ENCODE data around the gene VARS2.

Gene VARS2

GRCh38 chr6:30907758-30908591 lies 6.1 kb upstream of the VARS2 start, which contains the start of gene GTF2H4 (continued):
- peak; percentile 47; the same call in 1 of the 2 replicates for TF ChIP-seq ZNF449 (tag by site-specific recombination; IDR thresholded peaks at IDR 0.05)
- peak; percentile 97 for TF ChIP-seq ZFHX2 (tag by site-specific recombination; conservative IDR thresholded peaks at IDR 0.05)
- peak; percentile 99 for TF ChIP-seq ZNF561 (tag by site-specific recombination; IDR thresholded peaks at IDR 0.05; ENCODE audit: borderline replicate concordance)
- peak; percentile 94 for TF ChIP-seq ZNF341 (tag by site-specific recombination; IDR thresholded peaks at IDR 0.05; ENCODE audit: low read depth)
- peak; percentile 98 for TF ChIP-seq ZBTB48 (tag by site-specific recombination; IDR thresholded peaks at IDR 0.05)
- peak; percentile 66 for TF ChIP-seq ZBTB44 (tag by site-specific recombination; IDR thresholded peaks at IDR 0.05)
- TF ChIP-seq PRDM1 (tag by site-specific recombination; IDR thresholded peaks at IDR 0.05), result peak; percentile 98
- TF ChIP-seq ZNF610 (tag by site-specific recombination; IDR thresholded peaks at IDR 0.05; ENCODE audit: borderline replicate concordance), result peak; percentile 88
- no peak for TF ChIP-seq ZNF274 (IDR thresholded peaks at IDR 0.05; ENCODE audit: low read length)
- TF ChIP-seq ZNF274 (tag by site-specific recombination; IDR thresholded peaks at IDR 0.05; ENCODE audit: borderline replicate concordance), result no peak
- TF ChIP-seq ZNF37A (tag by site-specific recombination; IDR thresholded peaks at IDR 0.05), result no peak
- TF ChIP-seq ZNF488 (tag by site-specific recombination; IDR thresholded peaks at IDR 0.05), result no peak; the same call in none of the 2 replicates
- TF ChIP-seq GLIS2 (tag by site-specific recombination; IDR thresholded peaks at IDR 0.05), result peak; percentile 66
- TF ChIP-seq ZNF529 (tag by site-specific recombination; IDR thresholded peaks at IDR 0.05; ENCODE audit: insufficient replicate concordance), result no peak
- no peak for TF ChIP-seq ZSCAN16 (tag by site-specific recombination; IDR thresholded peaks at IDR 0.05)
- peak; percentile 96 for TF ChIP-seq ZSCAN30 (tag by site-specific recombination; IDR thresholded peaks at IDR 0.05)
- TF ChIP-seq ZNF549 (tag by site-specific recombination; IDR thresholded peaks at IDR 0.05), result no peak
- TF ChIP-seq ZNF48 (tag by site-specific recombination; IDR thresholded peaks at IDR 0.05), result no peak
- peak; percentile 91 for TF ChIP-seq ZNF121 (tag by site-specific recombination; IDR thresholded peaks at IDR 0.05)
- TF ChIP-seq ZNF311 (tag by site-specific recombination; IDR thresholded peaks at IDR 0.05; ENCODE audit: borderline replicate concordance), result no peak
- peak; percentile 90 for TF ChIP-seq OVOL3 (tag by site-specific recombination; IDR thresholded peaks at IDR 0.05)
- peak; percentile 96 for TF ChIP-seq ZBTB26 (tag by site-specific recombination; optimal IDR thresholded peaks at IDR 0.05)
- peak; percentile 64 for TF ChIP-seq SCRT2 (tag by site-specific recombination; IDR thresholded peaks at IDR 0.05)
- TF ChIP-seq SP3 (tag by site-specific recombination; IDR thresholded peaks at IDR 0.05), result peak; percentile 97
- 0 out of 2 replicates have a peak, but pooled peaks have one; percentile 19 for TF ChIP-seq ZNF416 (tag by site-specific recombination; IDR thresholded peaks at IDR 0.05)
- no peak for TF ChIP-seq ZNF132 (tag by site-specific recombination; IDR thresholded peaks at IDR 0.05; ENCODE audit: borderline replicate concordance)
- TF ChIP-seq MEIS1 (CRISPR knock-in tag; IDR thresholded peaks at IDR 0.05; ENCODE audit: borderline replicate concordance), result no peak
- TF ChIP-seq ZNF423 (tag by site-specific recombination; IDR thresholded peaks at IDR 0.05), result no peak
- TF ChIP-seq ZNF510 (tag by site-specific recombination; IDR thresholded peaks at IDR 0.05; ENCODE audit: insufficient replicate concordance), result no peak
- peak; percentile 80 for TF ChIP-seq KLF1 (tag by site-specific recombination; IDR thresholded peaks at IDR 0.05)
- no peak for TF ChIP-seq ZNF645 (tag by site-specific recombination; IDR thresholded peaks at IDR 0.05)
- TF ChIP-seq ZNF704 (tag by site-specific recombination; IDR thresholded peaks at IDR 0.05), result no peak
- TF ChIP-seq RBAK (tag by site-specific recombination; IDR thresholded peaks at IDR 0.05), result no peak
- no peak for TF ChIP-seq ZNF624 (tag by site-specific recombination; IDR thresholded peaks at IDR 0.05)
